SU-DHL-6 (cell line): ENCODE results near the gene RGMA.

Experiments
- H2AFZ ChIP-seq: fragments of 200-600 bp; sonication (generic); 2 replicates; pipeline ENCODE4 v1.6.1; 2014; ENCODE audit warnings: low read depth, mild to moderate bottlenecking, moderate library complexity, mixed read lengths, antibody characterized with exemption, low read length; ENCODE audit not compliant: severe bottlenecking
- H3F3A ChIP-seq: fragments of 200-600 bp; shearing (Covaris generic); 2 replicates; pipeline ENCODE4 v1.6.0; 2016; ENCODE audit warnings: antibody characterized with exemption, mild to moderate bottlenecking; ENCODE audit not compliant: insufficient read depth
- H3K27ac ChIP-seq: fragments of 200-600 bp; sonication (generic); 2 replicates; pipeline ENCODE4 v1.5.1; 2016; ENCODE audit warnings: low read depth, mild to moderate bottlenecking, low read length, moderate library complexity, mixed read lengths
- H3K27me3 ChIP-seq: fragments of 200-600 bp; sonication (generic), shearing (Covaris generic); 2 replicates; pipeline ENCODE4 v1.6.0; 2014; ENCODE audit warnings: mild to moderate bottlenecking, low read length
- H3K36me3 ChIP-seq: fragments of 200-600 bp; sonication (generic); 2 replicates; pipeline ENCODE4 v1.6.1; 2014; ENCODE audit warnings: mild to moderate bottlenecking, low read length, mixed read lengths
- H3K4me2 ChIP-seq: fragments of 300-600, 200-600 bp; shearing (Covaris generic), sonication (generic); 2 replicates; pipeline ENCODE4 v1.6.0; 2014; ENCODE audit warnings: low read length, low read depth, mild to moderate bottlenecking; ENCODE audit not compliant: poor library complexity, severe bottlenecking
- H3K4me3 ChIP-seq: fragments of 200-600 bp; sonication (generic); 2 replicates; pipeline ENCODE4 v1.5.1; 2014; ENCODE audit warnings: antibody characterized with exemption, low read length, mild to moderate bottlenecking, mixed read lengths; ENCODE audit not compliant: insufficient read depth, poor library complexity, severe bottlenecking
- H3K79me2 ChIP-seq: fragments of 200-600 bp; sonication (generic); 2 replicates; pipeline ENCODE4 v1.6.1; 2014; ENCODE audit warnings: mild to moderate bottlenecking, low read length, moderate library complexity; ENCODE audit not compliant: insufficient read depth
- H3K9ac ChIP-seq: fragments of 200-600 bp; sonication (generic); 2 replicates; pipeline ENCODE4 v1.7.0; 2014; ENCODE audit warnings: mild to moderate bottlenecking, low read length
- H3K9me2 ChIP-seq: fragments of 200-600 bp; sonication (generic); replicated peaks from 2 replicates; pipeline ENCODE4 v1.6.1; 2014; ENCODE audit warnings: low read length; ENCODE audit not compliant: insufficient read depth
- H3K9me3 ChIP-seq: fragments of 200-600 bp; sonication (generic); 2 replicates; pipeline ENCODE4 v1.6.1; 2014; ENCODE audit warnings: low read length, mixed read lengths; ENCODE audit not compliant: insufficient read depth
- H4K20me1 ChIP-seq: fragments of 200-600 bp; sonication (generic); 2 replicates; pipeline ENCODE4 v1.6.1; 2014; ENCODE audit warnings: low read depth, mild to moderate bottlenecking, antibody characterized with exemption, low read length, moderate library complexity, mixed read lengths
- CTCF ChIP-seq: fragments of 200-600 bp; sonication (generic); IDR thresholded peaks from one replicate; pipeline ENCODE4 v1.5.1; 2017; ENCODE audit warnings: antibody characterized with exemption, mild to moderate bottlenecking, low read length, moderate library complexity; ENCODE audit not compliant: insufficient read depth, poor library complexity, severe bottlenecking
- EZH2phosphoT487 ChIP-seq: fragments of 200-600 bp; sonication (generic), shearing (Covaris generic); conservative IDR thresholded peaks from 2 replicates; pipeline ENCODE4 v1.6.1; 2018; ENCODE audit warnings: mild to moderate bottlenecking, antibody characterized with exemption, low read length, moderate library complexity, mixed read lengths

RGMA gene

DNA sequence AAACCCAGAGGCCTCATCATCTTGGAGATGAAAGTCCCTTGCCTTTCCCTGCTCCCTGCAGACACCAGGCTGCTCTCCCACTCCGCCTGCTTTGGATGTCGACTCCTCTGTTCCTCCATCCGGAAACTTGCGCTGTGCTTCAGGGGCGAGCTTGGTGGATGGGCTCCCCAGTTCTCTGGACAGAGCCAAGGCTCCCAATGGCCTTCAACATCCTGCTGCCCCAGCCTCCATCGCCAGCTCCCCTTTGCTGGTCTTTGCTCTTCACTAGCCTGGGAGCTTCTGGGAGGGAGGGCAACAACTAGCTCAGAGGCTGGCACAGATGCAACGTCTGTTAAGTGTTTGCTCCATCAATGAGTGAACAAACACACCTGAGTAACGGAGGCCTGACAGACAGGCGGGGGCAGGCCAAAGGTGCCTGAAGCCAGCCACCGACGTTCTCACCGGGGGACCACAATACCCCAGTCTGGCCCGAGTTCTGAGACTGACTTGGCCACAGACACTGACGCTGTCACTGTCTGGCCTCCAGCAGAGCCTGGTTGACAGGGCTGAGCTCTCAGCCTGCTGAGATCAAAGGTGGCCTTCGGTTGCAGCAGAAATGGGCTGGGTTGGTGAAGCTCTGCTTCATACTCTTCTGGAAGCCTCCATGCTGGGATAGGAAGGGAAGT lies 39.0 kb downstream of the RGMA start:
- H3K9me2 ChIP-seq = no peaks in the 10 kb centered on the region
- no peak overlapping the region for H3K27ac ChIP-seq
- no peak overlapping the region for H3K9ac ChIP-seq
- H2AFZ ChIP-seq = no peak overlapping the region
- TF ChIP-seq CTCF = no peak
- H3K27me3 ChIP-seq = no peaks in the 10 kb centered on the region
- H3K36me3 ChIP-seq = no peaks in the 10 kb centered on the region
- no peaks in the 10 kb centered on the region for H4K20me1 ChIP-seq
- no peak overlapping the region for H3K4me2 ChIP-seq
- H3K9me3 ChIP-seq = no peaks in the 10 kb centered on the region
- H3K4me3 ChIP-seq = no peak overlapping the region
- no peaks in the 10 kb centered on the region for H3K79me2 ChIP-seq
- no peaks in the 10 kb centered on the region for H3F3A ChIP-seq

DNA sequence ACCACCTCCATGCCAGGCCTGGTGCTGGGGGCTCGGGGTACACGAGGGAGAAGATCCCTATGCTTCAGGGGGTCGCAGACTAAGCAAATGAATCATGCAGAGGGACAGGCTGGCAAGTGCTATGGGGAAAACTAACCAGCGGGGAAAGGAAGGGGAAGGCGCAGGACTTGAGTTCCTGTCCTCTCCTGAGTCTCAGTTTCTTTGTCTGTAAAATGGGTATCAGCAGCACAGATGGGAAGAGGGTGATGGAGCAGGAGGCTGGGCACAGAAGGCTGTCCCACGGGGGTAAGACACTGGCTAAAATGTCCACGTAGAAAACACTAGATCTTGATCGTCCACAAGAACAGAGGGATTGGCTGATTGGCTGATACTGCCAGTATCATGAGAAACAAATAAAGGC lies 39.8 kb downstream of the RGMA start:
- H3K79me2 ChIP-seq = no peaks in the 10 kb centered on the region
- no peaks in the 10 kb centered on the region for H3K27me3 ChIP-seq
- no peak overlapping the region for H3K9ac ChIP-seq
- no peaks in the 10 kb centered on the region for H3F3A ChIP-seq
- no peaks in the 10 kb centered on the region for H4K20me1 ChIP-seq
- H3K36me3 ChIP-seq = no peaks in the 10 kb centered on the region
- TF ChIP-seq EZH2phosphoT487 (no peak), CTCF (no peak)
- no peaks in the 10 kb centered on the region for H3K9me2 ChIP-seq
- H3K27ac ChIP-seq = no peak overlapping the region
- no peak overlapping the region for H2AFZ ChIP-seq
- no peak overlapping the region for H3K4me2 ChIP-seq
- no peaks in the 10 kb centered on the region for H3K9me3 ChIP-seq
- H3K4me3 ChIP-seq = no peak overlapping the region

DNA sequence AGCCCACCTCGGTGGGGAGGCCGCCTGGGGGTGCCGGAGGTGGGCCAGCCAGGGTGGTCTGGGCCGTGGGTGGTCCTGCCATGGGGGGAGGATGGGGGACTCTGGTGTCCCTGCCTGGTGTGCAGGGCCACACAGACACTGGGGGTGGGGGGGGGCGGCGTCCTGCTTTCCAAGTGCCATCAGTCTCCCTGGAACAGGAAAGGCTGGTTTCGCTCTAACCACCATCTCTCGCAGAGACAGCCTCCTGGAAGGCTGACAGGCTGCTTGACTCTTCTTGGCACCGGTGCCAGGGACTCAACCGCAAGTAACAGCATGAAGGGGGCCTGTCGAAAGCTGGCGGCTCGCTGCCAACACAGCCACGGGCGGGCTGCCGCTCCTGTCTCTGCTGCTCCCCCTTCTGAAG lies 40.3 kb downstream of the RGMA start:
- H3K27me3 ChIP-seq = no peaks in the 10 kb centered on the region
- H3F3A ChIP-seq = no peaks in the 10 kb centered on the region
- no peaks in the 10 kb centered on the region for H4K20me1 ChIP-seq
- no peak overlapping the region for H3K4me3 ChIP-seq
- H3K9me3 ChIP-seq = no peaks in the 10 kb centered on the region
- TF ChIP-seq CTCF (no peak), EZH2phosphoT487 (no peak)
- no peak overlapping the region for H3K27ac ChIP-seq
- no peak overlapping the region for H2AFZ ChIP-seq
- no peaks in the 10 kb centered on the region for H3K36me3 ChIP-seq
- no peaks in the 10 kb centered on the region for H3K79me2 ChIP-seq
- H3K9me2 ChIP-seq = no peaks in the 10 kb centered on the region
- H3K4me2 ChIP-seq = no peak overlapping the region
- no peak overlapping the region for H3K9ac ChIP-seq
